Central memory CD8-positive, alpha-beta T cell (primary cell): ENCODE data around the gene RENBP.

ENCODE experiments used
- ATAC-seq: fragments of 150-1000 bp; cut with Tn5 transposase; replicated peaks from 2 replicates; pipeline ENCODE4 v1.10.0; 2022; ENCODE audit warnings: mild to moderate bottlenecking, moderate FRiP score, moderate number of reproducible peaks; ENCODE audit not compliant: poor library complexity, severe bottlenecking; ENCODE audit errors: extremely low read depth
- DNase-seq, 2 donors: peaks; one replicate each; pipeline ENCODE4 v3.0.0; 2021; ENCODE audit warnings: low spot score in 2 of 2
- H3K27ac Mint-ChIP-seq: one replicate; pipeline ENCODE4 v1.8.0; 2022; ENCODE audit warnings: low read depth, mild to moderate bottlenecking, moderate library complexity, mixed read lengths
- H3K27me3 Mint-ChIP-seq: one replicate; pipeline ENCODE4 v1.8.0; 2022; ENCODE audit warnings: mixed read lengths
- H3K36me3 Mint-ChIP-seq: one replicate; pipeline ENCODE4 v1.8.0; 2022; ENCODE audit warnings: mild to moderate bottlenecking, moderate library complexity, mixed read lengths; ENCODE audit not compliant: insufficient read depth
- H3K4me1 Mint-ChIP-seq: one replicate; pipeline ENCODE4 v1.8.0; 2022; ENCODE audit warnings: mixed read lengths
- H3K4me3 Mint-ChIP-seq: one replicate; pipeline ENCODE4 v1.8.0; 2022; ENCODE audit warnings: mild to moderate bottlenecking, moderate library complexity, mixed read lengths
- H3K9me3 Mint-ChIP-seq: one replicate; pipeline ENCODE4 v1.8.0; 2022; ENCODE audit warnings: mixed read lengths

The RENBP gene

DNA sequence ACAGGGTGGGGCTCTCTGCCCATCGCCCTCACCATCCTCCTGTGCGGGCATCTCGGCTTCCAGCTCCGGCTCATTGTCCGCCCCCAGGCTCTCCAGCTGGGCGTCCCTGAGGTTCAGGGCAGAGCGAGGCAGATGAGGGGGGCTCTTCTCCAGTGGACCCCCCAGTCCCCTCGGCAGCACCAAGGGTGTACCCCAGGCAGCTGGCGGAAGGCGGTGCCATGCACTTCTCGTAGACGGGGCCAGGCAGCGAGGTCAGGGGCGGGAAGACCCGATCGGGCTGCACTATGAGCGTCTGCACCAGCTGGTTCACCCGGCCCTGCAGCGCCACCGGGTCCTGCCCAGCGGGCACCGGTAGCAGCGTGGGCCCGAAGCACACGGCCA, 34.5 kb downstream of the RENBP start:
- peaks cover 12% of the 10 kb centered on the region for H3K4me1 Mint-ChIP-seq
- H3K4me3 Mint-ChIP-seq, result no peak overlapping the region
- H3K27me3 Mint-ChIP-seq, result no peaks in the 10 kb centered on the region
- H3K9me3 Mint-ChIP-seq, result no peaks in the 10 kb centered on the region
- no peak overlapping the region for H3K27ac Mint-ChIP-seq
- DNase-seq (no peak), ATAC-seq (no peak)
- H3K36me3 Mint-ChIP-seq, result peaks cover 41% of the 10 kb centered on the region

DNA sequence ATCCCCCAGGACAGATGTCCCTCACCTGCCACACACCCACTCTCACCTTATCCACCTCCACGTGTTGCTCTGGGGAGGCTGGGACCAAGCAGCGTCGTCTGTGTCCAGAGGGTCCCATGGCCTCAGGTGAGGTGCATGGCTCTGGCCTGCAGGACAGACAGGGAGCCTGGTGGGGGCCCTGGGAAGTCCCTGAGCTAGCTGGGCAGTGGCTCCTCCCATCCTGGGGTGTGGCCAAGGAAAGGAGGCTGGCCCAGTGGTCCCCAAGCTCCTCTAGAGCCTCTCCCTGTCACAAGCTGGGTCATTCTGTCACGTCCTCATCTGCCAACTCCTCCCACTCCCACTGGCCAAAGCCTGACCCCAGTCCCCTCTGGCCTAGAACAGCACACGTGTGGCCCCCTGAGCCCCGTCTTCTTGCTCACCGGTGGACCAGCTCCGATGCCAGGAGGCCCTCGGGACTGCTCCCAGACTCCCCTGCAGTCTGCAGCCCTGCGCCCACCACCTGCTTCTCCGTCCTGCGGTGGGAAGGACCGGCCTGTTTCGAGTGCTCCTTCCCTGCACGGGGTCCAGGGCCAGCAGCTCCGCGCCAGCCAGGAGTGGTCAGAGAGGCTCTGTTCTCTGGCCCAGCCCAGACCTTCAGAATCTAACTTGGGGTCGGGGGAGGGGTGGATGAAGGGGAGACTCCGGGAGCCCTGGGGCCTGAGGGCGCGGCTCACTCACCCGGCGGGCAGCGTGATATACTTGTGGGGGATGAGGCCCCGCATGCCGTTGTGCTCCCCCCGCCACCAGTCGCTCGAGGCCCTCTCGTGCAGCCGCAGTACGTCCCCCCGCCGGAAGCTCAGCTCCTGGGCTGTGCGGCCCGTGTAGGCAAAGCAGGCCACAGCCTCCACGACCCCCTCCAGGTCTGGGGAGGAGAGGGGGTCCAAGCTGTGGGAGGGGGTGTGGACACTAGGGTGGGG, 35.1 kb downstream of the RENBP start:
- Mint-ChIP-seq H3K27me3 (no peaks in the 10 kb centered on the region), H3K27ac (no peak overlapping the region), H3K4me3 (no peak overlapping the region), H3K36me3 (peaks cover 37% of the 10 kb centered on the region), H3K4me1 (peaks cover 15% of the 10 kb centered on the region), H3K9me3 (no peaks in the 10 kb centered on the region)
- DNase-seq (no peak), ATAC-seq (no peak)

- no peak for DNase-seq
- H3K27me3 Mint-ChIP-seq, result no peaks in the 10 kb centered on the region
- peaks cover 23% of the 10 kb centered on the region for H3K4me1 Mint-ChIP-seq
- no peak overlapping the region for H3K4me3 Mint-ChIP-seq
- H3K27ac Mint-ChIP-seq, result no peak overlapping the region
- peaks cover 34% of the 10 kb centered on the region for H3K36me3 Mint-ChIP-seq
- no peaks in the 10 kb centered on the region for H3K9me3 Mint-ChIP-seq
- ATAC-seq, result no peak
Observed at GRCh38 chrX:153908219-153908860, 36.1 kb downstream of the RENBP start.

DNA sequence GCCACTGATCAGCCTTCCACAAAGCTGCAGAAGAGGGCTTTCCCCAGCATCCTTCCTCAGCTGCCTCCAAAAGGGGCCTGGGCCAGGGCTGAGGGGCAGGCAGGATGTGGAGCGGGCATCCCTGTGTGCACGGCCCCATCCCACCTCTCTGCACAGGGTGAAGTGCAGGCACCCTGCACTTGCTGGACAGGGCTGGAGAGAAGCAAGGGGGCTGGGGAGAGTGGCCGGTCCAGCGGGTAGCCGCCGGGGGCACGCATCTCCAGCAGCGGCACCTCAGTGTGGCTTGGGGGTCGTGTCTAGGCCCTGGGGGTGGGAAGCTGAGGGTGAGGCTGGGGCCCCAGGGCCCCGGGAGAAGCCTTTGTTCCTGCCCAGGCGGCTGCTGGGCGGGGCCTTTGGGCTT, 37.0 kb downstream of the RENBP start:
- no peaks in the 10 kb centered on the region for H3K27me3 Mint-ChIP-seq
- H3K4me1 Mint-ChIP-seq, result peaks cover 28% of the 10 kb centered on the region
- no peak for ATAC-seq
- no peaks in the 10 kb centered on the region for H3K9me3 Mint-ChIP-seq
- DNase-seq, result no peak
- no peak overlapping the region for H3K27ac Mint-ChIP-seq
- H3K36me3 Mint-ChIP-seq, result peaks cover 32% of the 10 kb centered on the region
- H3K4me3 Mint-ChIP-seq, result no peak overlapping the region

DNA sequence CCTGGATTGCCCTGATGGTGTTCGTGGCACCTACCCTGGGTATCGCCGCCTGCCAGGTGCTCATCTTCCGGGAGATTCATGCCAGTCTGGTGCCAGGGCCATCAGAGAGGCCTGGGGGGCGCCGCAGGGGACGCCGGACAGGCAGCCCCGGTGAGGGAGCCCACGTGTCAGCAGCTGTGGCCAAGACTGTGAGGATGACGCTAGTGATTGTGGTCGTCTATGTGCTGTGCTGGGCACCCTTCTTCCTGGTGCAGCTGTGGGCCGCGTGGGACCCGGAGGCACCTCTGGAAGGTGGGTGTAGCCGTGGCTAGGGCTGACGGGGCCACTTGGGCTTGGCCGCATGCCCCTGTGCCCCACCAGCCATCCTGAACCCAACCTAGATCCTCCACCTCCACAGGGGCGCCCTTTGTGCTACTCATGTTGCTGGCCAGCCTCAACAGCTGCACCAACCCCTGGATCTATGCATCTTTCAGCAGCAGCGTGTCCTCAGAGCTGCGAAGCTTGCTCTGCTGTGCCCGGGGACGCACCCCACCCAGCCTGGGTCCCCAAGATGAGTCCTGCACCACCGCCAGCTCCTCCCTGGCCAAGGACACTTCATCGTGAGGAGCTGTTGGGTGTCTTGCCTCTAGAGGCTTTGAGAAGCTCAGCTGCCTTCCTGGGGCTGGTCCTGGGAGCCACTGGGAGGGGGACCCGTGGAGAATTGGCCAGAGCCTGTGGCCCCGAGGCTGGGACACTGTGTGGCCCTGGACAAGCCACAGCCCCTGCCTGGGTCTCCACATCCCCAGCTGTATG, 38.1 kb downstream of the RENBP start:
- peaks cover 36% of the 10 kb centered on the region for H3K4me1 Mint-ChIP-seq
- ATAC-seq, result peak; percentile 82
- peak overlapping the region; percentile 85 for H3K27ac Mint-ChIP-seq
- H3K36me3 Mint-ChIP-seq, result peaks cover 25% of the 10 kb centered on the region
- no peaks in the 10 kb centered on the region for H3K27me3 Mint-ChIP-seq
- peak overlapping the region; percentile 54 for H3K4me3 Mint-ChIP-seq
- H3K9me3 Mint-ChIP-seq, result no peaks in the 10 kb centered on the region
- DNase-seq, result peak; percentile 15 to 39

DNA sequence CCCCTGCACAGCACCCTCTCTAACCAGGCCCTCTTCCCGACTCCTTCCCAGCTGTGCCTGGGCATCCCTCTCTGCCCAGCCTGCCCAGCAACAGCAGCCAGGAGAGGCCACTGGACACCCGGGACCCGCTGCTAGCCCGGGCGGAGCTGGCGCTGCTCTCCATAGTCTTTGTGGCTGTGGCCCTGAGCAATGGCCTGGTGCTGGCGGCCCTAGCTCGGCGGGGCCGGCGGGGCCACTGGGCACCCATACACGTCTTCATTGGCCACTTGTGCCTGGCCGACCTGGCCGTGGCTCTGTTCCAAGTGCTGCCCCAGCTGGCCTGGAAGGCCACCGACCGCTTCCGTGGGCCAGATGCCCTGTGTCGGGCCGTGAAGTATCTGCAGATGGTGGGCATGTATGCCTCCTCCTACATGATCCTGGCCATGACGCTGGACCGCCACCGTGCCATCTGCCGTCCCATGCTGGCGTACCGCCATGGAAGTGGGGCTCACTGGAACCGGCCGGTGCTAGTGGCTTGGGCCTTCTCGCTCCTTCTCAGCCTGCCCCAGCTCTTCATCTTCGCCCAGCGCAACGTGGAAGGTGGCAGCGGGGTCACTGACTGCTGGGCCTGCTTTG, 38.9 kb downstream of the RENBP start:
- H3K27ac Mint-ChIP-seq, result peak overlapping the region; percentile 85
- peaks cover 19% of the 10 kb centered on the region for H3K36me3 Mint-ChIP-seq
- peaks cover 44% of the 10 kb centered on the region for H3K4me1 Mint-ChIP-seq
- H3K4me3 Mint-ChIP-seq, result peak overlapping the region; percentile 54
- no peak for DNase-seq
- no peaks in the 10 kb centered on the region for H3K9me3 Mint-ChIP-seq
- ATAC-seq, result no peak
- H3K27me3 Mint-ChIP-seq, result no peaks in the 10 kb centered on the region

DNA sequence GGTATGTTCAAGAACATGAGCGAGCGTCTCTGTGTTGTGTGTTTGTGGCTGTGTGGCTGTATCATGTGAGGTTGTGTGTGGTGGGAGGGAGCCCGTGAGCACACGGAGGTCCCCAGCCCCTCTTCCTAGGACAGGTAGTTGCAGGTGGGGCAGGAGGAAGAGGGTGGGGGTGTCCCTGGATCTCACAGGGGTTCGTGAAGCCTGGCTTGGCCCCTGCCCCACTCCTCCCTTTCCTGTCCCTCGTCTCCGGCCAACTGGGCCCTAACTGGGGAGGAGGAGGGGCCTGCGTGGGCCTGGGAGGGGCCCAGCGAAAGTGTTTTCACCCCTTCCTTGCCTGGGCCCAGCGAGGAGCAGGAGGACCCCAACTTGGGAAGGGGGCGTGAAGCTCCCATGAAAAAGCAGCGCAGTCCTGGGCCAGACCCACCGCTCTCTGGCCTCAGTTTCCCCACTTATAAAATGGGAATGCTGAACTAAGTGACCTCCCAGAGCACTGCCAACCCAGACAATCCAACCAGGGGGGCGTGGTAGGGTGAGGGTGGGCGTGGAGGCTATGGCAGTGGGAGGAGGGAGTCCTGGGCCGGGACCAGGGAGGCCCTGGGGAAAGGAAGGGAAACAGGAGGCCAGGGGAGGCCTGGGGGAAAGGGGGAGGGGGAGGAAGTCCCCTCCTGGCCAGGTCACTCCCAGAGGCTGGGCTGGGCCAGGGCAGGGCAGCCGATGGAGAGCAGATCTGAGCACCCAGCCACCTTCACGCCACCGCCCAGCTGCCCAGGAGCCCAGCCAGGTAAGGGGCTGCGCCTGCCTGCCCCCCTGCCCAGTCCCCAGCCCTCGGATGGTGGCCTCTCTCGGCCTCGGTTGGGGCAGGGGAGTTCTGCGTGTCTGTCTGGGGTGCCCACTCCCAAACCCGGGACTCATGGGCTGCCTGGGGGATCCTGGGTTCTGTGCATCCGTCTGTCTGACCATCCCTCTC, 40.2 kb downstream of the RENBP start, which contains the start of gene AVPR2:
Gene AVPR2, plus strand, starts transcription at position 683 of the 967 bp plus-strand sequence. CDS start 473 bp downstream, outside the sequence.
- peaks cover 16% of the 10 kb centered on the region for H3K36me3 Mint-ChIP-seq
- H3K4me3 Mint-ChIP-seq, result peak within 1 kb of the TSS; percentile 63
- H3K9me3 Mint-ChIP-seq, result no peaks in the 10 kb centered on the region
- DNase-seq (no peak), ATAC-seq (no peak)
- H3K4me1 Mint-ChIP-seq, result peaks cover 45% of the 10 kb centered on the region
- no peaks in the 10 kb centered on the region for H3K27me3 Mint-ChIP-seq
- peak within 1 kb of the TSS; percentile 85 for H3K27ac Mint-ChIP-seq

DNA sequence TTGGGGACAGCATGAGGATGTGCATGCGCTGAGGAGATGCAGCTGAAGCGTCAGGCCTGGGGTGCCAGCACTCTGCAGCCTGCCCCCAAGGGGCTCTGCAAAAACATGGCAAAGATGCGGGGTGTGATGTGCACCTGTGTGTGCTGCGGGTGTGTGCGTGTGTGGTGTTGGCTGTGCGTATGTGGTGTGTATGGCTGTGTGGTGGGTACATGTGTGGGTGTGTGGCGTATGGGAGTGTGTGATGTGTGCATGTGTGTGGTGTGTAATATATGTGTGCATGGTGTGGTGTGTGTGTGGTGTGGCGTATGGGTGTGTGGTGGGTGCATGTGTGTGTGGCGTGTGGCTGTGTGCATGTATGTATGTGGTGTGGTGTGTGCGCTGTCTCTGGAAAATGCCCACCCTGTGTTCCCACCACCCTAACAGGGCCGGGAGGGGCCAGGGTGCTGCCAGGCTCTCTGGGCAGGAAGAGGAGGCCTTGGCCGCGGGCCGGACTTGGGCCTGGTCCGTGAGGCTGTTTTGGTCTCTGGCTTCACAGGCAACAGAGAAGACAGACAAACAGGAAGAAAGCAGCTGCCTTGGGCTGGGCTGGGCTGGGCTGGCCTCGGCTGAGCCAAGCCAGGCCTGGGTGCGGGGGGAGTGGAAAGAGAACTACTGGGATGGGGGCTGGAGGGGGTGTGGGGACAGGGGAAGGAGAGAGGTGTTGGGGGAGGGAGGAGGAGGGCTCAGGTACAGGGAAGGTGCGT, 41.0 kb downstream of the RENBP start:
- ATAC-seq (no peak), DNase-seq (no peak)
- peaks cover 45% of the 10 kb centered on the region for H3K4me1 Mint-ChIP-seq
- peak overlapping the region; percentile 63 for H3K4me3 Mint-ChIP-seq
- H3K27ac Mint-ChIP-seq, result peak overlapping the region; percentile 44
- H3K27me3 Mint-ChIP-seq, result no peaks in the 10 kb centered on the region
- peaks cover 13% of the 10 kb centered on the region for H3K36me3 Mint-ChIP-seq
- no peaks in the 10 kb centered on the region for H3K9me3 Mint-ChIP-seq

DNA sequence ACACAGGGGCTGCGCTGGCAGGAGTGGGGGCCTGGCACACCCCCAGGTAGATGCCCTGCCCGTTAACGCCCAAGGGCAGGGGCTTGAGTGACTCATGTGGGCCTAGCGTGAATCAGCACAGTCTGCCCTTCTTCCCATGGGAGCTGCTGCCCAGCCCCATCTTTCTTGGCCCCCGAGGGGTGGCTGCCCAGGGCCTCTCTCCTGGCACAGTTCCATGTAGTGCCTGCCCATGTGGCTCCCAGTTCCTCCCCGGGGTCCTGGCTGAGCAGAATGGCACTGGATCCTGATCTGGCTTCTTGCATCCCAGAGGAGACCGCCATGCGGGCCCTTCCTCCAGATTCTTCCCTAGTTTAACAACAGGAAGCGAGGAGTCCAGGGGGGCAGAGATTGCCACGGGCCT, 42.1 kb downstream of the RENBP start:
- peak overlapping the region; percentile 87 for H3K27ac Mint-ChIP-seq
- ATAC-seq (no peak), DNase-seq (no peak)

DNA sequence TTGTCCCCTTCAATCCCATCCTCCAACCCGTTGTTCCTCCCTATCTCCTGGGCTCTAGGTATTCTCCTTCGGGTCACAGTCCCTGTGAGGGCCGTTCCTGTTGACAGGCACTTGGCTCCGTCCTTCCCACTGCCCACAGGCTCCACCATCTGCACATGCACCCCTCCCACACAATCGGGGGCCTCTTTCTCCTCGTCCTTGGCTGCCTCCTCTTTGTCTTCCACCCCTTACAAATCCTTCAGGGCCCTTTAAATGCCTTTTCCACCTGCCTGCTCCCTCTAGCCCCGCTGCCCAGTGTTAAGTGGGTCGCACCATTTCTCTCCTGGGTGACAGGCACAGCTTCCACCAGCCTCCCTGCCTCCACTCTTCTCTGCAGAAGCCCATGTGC, 42.7 kb downstream of the RENBP start:
- peaks cover 10% of the 10 kb centered on the region for H3K36me3 Mint-ChIP-seq
- H3K9me3 Mint-ChIP-seq, result no peaks in the 10 kb centered on the region
- peak overlapping the region; percentile 29 for H3K4me3 Mint-ChIP-seq
- DNase-seq, result no peak
- no peaks in the 10 kb centered on the region for H3K27me3 Mint-ChIP-seq
- no peak for ATAC-seq
- peaks cover 45% of the 10 kb centered on the region for H3K4me1 Mint-ChIP-seq
- H3K27ac Mint-ChIP-seq, result peak overlapping the region; percentile 87

More for the DNA sequence above, 42.1 kb downstream of the RENBP start:
- Mint-ChIP-seq H3K27me3 (no peaks in the 10 kb centered on the region), H3K4me1 (peaks cover 45% of the 10 kb centered on the region), H3K36me3 (peaks cover 10% of the 10 kb centered on the region), H3K4me3 (no peak overlapping the region), H3K9me3 (no peaks in the 10 kb centered on the region)
